Nephron progenitor cell (in vitro differentiated cells): Measurements from ENCODE around the gene SURF2.
"Not testable (repeated sequence)": the region's sequence is repeated elsewhere in the genome, so short reads cannot be mapped to it uniquely, and the experiment has no call there.

Experiments used
- DNase-seq: peaks from one replicate; pipeline ENCODE4 v3.0.0; 2021
- H3K27ac Mint-ChIP-seq: 2 replicates; pipeline ENCODE4 v1.8.0; 2021; ENCODE audit warnings: mild to moderate bottlenecking, moderate library complexity, mixed read lengths
- H3K27me3 Mint-ChIP-seq: 2 replicates; pipeline ENCODE4 v1.8.0; 2021; ENCODE audit warnings: mild to moderate bottlenecking, low read depth, mixed read lengths; ENCODE audit not compliant: poor library complexity
- H3K36me3 Mint-ChIP-seq: 2 replicates; pipeline ENCODE4 v1.8.0; 2021; ENCODE audit warnings: low read depth, mixed read lengths
- H3K4me1 Mint-ChIP-seq: 2 replicates; pipeline ENCODE4 v1.8.0; 2021; ENCODE audit warnings: mixed read lengths
- H3K4me3 Mint-ChIP-seq: 2 replicates; pipeline ENCODE4 v1.8.0; 2021; ENCODE audit warnings: mild to moderate bottlenecking, moderate library complexity, mixed read lengths
- H3K9me3 Mint-ChIP-seq: 2 replicates; pipeline ENCODE4 v1.8.0; 2021; ENCODE audit warnings: mild to moderate bottlenecking, moderate library complexity, mixed read lengths
- CTCF ChIP-seq: fragments of 200-600 bp; sonication (generic); IDR thresholded peaks from 2 replicates; pipeline ENCODE4 v1.5.0; 2021; ENCODE audit warnings: antibody characterized with exemption

SURF2 gene

GRCh38 chr9:133321411-133321935, 34.9 kb upstream of the SURF2 start:
- Mint-ChIP-seq H3K27me3 (peaks cover 29% of the 10 kb centered on the region), H3K4me3 (no peak overlapping the region), H3K9me3 (peaks cover 25% of the 10 kb centered on the region), H3K36me3 (no peaks in the 10 kb centered on the region), H3K27ac (no peak overlapping the region), H3K4me1 (no peaks in the 10 kb centered on the region)
- no peak for DNase-seq
- TF ChIP-seq CTCF = no peak

GRCh38 chr9:133322701-133323100, 33.6 kb upstream of the SURF2 start:
- Mint-ChIP-seq H3K4me1 (no peaks in the 10 kb centered on the region), H3K36me3 (peaks cover 4% of the 10 kb centered on the region), H3K9me3 (peaks cover 30% of the 10 kb centered on the region), H3K4me3 (no peak overlapping the region), H3K27ac (no peak overlapping the region), H3K27me3 (peaks cover 31% of the 10 kb centered on the region)
- no peak for DNase-seq
- no peak for TF ChIP-seq CTCF

GRCh38 chr9:133323211-133323610, 33.1 kb upstream of the SURF2 start:
- Mint-ChIP-seq H3K9me3 (peaks cover 33% of the 10 kb centered on the region), H3K4me1 (no peaks in the 10 kb centered on the region), H3K27me3 (peaks cover 27% of the 10 kb centered on the region), H3K27ac (no peak overlapping the region), H3K36me3 (peaks cover 5% of the 10 kb centered on the region), H3K4me3 (no peak overlapping the region)
- DNase-seq = no peak
- TF ChIP-seq CTCF = no peak

GRCh38 chr9:133323991-133324703, 32.2 kb upstream of the SURF2 start:
- Mint-ChIP-seq H3K27me3 (peaks cover 29% of the 10 kb centered on the region), H3K27ac (no peak overlapping the region), H3K36me3 (peaks cover 15% of the 10 kb centered on the region), H3K9me3 (peaks cover 43% of the 10 kb centered on the region), H3K4me1 (no peaks in the 10 kb centered on the region), H3K4me3 (no peak overlapping the region)
- DNase-seq = no peak
- TF ChIP-seq CTCF = no peak

- not testable (repeated sequence) for DNase-seq, H3K4me3 Mint-ChIP-seq, H3K27ac Mint-ChIP-seq, H3K4me1 Mint-ChIP-seq
- peaks cover 45% of the 10 kb centered on the region for H3K9me3 Mint-ChIP-seq
- H3K27me3 Mint-ChIP-seq = peaks cover 17% of the 10 kb centered on the region
- H3K36me3 Mint-ChIP-seq = peaks cover 41% of the 10 kb centered on the region
These were observed 29.3 kb upstream of the SURF2 start for GRCh38 chr9:133327021-133327420.

- peaks cover 45% of the 10 kb centered on the region for H3K9me3 Mint-ChIP-seq
- TF ChIP-seq CTCF = no peak
- H3K4me3 Mint-ChIP-seq = no peak overlapping the region
- H3K36me3 Mint-ChIP-seq = peaks cover 50% of the 10 kb centered on the region
- no peak for DNase-seq
- H3K4me1 Mint-ChIP-seq = no peaks in the 10 kb centered on the region
- no peak overlapping the region for H3K27ac Mint-ChIP-seq
- peaks cover 17% of the 10 kb centered on the region for H3K27me3 Mint-ChIP-seq
These were observed 28.4 kb upstream of the SURF2 start for GRCh38 chr9:133327834-133328484.
